C4-2B (cell line): ENCODE measurements around the gene SOX30.

ENCODE experiments used
- ZFX ChIP-seq: fragments of 450-650 bp; IDR thresholded peaks from 2 replicates; pipeline ENCODE4 v1.6.1; 2017
- TF ChIP-seq, protein P1 (sequence below): fragments of 450-650 bp; conservative IDR thresholded peaks from 2 replicates; pipeline ENCODE4 v1.5.1; 2017; ENCODE audit warnings: mild to moderate bottlenecking

DNA sequence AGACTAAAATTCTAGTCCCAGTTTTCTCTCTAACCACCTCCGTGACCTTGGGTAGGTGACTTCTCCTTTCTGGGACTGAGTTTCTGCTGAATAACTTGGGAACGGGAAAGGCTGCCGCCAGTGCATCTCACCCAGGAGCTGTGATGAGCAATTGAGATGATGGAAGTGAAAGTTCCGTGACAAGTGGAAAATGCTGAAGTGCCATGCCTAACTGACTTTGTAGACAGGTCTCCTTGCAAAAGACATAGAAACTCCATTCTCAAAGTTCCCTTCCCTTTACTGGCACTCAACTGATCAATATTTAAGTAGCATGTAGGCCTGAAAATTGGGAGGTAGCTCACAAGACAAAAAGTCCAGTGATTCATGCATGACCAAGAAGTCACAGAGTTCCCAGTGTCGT is 70.3 kb downstream of the SOX30 start:
- TF ChIP-seq, protein P1, sequence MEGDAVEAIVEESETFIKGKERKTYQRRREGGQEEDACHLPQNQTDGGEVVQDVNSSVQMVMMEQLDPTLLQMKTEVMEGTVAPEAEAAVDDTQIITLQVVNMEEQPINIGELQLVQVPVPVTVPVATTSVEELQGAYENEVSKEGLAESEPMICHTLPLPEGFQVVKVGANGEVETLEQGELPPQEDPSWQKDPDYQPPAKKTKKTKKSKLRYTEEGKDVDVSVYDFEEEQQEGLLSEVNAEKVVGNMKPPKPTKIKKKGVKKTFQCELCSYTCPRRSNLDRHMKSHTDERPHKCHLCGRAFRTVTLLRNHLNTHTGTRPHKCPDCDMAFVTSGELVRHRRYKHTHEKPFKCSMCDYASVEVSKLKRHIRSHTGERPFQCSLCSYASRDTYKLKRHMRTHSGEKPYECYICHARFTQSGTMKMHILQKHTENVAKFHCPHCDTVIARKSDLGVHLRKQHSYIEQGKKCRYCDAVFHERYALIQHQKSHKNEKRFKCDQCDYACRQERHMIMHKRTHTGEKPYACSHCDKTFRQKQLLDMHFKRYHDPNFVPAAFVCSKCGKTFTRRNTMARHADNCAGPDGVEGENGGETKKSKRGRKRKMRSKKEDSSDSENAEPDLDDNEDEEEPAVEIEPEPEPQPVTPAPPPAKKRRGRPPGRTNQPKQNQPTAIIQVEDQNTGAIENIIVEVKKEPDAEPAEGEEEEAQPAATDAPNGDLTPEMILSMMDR, result no peak
- no peak for TF ChIP-seq ZFX
